ENCODE data around the gene PPP1R16B.

DNA sequence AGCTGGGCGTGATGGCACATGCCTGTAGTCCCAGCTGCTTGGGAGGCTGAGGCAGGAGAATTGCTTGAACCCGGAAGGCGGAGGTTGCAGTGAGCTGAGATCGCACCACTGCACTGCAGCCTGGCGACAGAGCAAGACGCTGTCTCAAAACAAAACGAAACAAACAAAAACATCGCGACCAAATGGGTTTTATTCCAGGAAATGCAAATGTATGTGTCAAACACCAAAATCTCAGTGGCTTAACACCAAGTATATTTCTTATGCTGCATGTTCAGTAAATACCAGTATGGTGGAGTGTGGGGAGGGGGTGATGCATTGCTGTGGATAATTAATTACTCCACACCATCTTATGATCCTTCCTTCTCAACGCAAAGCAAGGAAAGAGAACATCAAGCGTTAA, 29.1 kb upstream of the PPP1R16B start:
- TF ChIP-seq, protein P1, sequence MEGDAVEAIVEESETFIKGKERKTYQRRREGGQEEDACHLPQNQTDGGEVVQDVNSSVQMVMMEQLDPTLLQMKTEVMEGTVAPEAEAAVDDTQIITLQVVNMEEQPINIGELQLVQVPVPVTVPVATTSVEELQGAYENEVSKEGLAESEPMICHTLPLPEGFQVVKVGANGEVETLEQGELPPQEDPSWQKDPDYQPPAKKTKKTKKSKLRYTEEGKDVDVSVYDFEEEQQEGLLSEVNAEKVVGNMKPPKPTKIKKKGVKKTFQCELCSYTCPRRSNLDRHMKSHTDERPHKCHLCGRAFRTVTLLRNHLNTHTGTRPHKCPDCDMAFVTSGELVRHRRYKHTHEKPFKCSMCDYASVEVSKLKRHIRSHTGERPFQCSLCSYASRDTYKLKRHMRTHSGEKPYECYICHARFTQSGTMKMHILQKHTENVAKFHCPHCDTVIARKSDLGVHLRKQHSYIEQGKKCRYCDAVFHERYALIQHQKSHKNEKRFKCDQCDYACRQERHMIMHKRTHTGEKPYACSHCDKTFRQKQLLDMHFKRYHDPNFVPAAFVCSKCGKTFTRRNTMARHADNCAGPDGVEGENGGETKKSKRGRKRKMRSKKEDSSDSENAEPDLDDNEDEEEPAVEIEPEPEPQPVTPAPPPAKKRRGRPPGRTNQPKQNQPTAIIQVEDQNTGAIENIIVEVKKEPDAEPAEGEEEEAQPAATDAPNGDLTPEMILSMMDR (IDR thresholded peaks at IDR 0.05; ENCODE audit: low read length): no peak
- no peak for TF ChIP-seq EZH2 (IDR thresholded peaks at IDR 0.05; ENCODE audit: borderline replicate concordance, low read length)

Measured in OCI-LY1 (cell line).